Activated CD4-positive, CD25-positive, alpha-beta regulatory T cell treated with anti-CD3 and anti-CD28 coated beads, Interleukin-2, amount 50 U/mL, for 16 hours (primary cell): Measurements from ENCODE around the gene FOXO3.
"Not testable (repeated sequence)": the region's sequence is repeated elsewhere in the genome, so short reads cannot be mapped to it uniquely, and the experiment has no call there.

Source experiments
- DNase-seq: peaks from one replicate; pipeline ENCODE4 v3.0.0-alpha.2; 2020; ENCODE audit warnings: low read depth, low spot score

FOXO3 gene

DNA sequence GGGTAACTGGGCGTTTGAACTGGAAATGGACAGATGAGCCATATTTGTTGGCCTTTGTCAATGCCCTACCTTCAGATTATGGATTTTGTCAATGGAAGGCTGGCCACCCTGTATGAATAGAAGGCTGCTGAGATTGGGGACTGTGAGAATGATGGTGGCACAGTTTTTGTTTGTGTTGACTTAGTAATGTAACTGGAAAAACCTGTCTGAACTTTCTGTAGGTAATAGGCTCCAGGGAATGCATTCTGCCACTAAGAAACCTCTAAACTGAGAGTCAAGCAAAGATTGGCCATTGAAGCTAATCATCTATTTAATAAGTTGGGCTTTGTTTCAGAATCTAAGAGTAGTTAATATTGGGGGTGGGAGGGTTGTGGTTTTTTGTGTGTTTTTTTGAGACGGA is 97.5 kb downstream of the FOXO3 start:
- DNase-seq, result no peak

DNA sequence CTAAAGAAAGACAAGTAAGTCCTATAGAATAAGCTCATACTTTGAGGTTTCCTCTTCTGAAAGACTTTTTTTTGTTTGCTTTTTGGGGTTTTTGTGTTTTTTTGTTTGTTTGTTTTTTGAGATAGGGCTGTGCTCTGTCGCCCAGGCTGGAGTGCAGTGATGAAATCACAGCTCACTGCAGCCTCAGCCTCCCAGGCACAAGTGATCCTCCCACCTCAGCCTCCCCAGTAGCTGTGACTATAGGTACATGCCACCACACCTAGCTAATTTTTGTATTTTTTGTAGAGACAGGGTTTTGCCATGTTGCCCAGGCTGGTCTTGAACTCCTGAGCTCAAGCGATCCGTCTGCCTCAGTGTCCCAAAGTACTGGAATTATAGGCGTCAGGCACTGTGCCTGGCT is 98.1 kb downstream of the FOXO3 start:
- not testable (repeated sequence) for DNase-seq

DNA sequence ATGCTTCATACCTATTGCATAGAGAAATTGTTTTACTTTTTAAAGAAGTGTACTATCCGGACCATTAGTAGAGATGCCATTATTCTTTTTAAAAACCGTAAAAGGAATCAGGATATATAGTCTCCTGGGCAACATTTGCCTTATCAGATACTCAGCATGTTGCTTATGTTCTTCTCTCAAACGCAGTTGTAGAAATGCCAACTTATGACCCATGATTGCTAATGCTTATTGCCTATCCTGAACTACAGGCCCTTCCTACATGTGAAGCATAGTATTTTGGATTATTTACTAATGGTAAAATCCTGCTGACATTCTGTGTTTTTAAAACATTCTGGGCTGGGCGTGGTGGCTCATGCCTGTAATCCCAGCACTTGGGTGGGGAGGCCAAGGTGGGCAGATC is 99.5 kb downstream of the FOXO3 start:
- DNase-seq, result no peak

DNA sequence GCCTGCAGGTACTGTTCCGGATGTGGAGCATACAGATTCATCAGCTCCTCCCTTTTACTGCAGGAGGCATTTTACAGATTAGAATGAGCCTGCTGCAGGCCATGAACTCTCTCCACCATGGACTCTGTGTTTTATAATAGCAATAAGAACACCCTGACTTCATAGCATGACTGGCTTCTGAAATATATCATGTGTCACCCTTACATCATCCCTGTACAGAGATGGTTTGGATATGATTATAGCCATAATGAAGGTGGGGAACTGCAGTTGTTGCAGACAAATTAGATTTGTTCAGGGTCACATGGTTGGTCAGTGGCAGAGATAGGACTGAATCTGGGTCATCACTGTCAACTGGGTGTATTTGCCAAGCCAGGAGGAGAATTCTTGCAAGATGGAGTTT is 100.7 kb downstream of the FOXO3 start:
- DNase-seq, result no peak

DNA sequence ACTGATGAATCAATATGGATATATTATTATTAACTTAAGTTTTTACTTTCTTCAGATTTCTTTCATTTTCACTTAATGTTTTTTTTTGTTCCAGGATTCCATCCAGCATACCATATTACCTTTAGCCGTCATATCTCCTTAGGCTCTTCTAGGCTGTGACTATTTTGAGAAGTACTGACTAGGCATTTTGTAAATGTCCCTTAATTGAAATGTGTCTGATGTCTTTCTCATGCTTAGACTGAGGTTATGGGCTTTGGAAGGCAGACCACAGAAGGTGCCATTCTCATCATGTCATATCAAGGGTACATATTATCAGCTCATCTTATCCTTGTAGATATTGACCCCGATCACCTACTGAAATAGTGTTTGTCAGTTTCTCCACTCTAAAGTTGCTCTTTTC is 101.3 kb downstream of the FOXO3 start:
- DNase-seq, result no peak

DNA sequence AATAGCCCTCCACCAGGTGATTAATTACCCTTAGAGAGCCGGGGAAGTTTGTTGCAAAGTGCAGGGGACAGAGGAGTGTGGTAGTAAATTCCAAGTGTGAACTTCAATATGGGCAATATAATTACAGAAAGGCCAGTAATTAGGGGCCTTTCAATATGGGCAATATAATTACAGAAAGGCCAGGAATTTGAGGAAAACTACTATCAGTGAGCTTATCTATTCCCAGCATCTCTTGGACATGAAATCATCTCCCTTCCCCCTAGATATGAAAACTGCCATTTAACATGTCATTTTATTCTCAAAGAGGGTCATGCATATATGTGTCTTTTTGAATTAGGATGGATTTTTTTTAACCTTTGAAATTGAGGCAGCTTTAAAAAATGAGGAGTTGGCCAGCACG is 102.0 kb downstream of the FOXO3 start:
- no peak for DNase-seq

DNA sequence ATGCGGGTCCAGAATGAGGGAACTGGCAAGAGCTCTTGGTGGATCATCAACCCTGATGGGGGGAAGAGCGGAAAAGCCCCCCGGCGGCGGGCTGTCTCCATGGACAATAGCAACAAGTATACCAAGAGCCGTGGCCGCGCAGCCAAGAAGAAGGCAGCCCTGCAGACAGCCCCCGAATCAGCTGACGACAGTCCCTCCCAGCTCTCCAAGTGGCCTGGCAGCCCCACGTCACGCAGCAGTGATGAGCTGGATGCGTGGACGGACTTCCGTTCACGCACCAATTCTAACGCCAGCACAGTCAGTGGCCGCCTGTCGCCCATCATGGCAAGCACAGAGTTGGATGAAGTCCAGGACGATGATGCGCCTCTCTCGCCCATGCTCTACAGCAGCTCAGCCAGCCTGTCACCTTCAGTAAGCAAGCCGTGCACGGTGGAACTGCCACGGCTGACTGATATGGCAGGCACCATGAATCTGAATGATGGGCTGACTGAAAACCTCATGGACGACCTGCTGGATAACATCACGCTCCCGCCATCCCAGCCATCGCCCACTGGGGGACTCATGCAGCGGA is 102.9 kb downstream of the FOXO3 start:
- DNase-seq, result not testable (repeated sequence)

DNA sequence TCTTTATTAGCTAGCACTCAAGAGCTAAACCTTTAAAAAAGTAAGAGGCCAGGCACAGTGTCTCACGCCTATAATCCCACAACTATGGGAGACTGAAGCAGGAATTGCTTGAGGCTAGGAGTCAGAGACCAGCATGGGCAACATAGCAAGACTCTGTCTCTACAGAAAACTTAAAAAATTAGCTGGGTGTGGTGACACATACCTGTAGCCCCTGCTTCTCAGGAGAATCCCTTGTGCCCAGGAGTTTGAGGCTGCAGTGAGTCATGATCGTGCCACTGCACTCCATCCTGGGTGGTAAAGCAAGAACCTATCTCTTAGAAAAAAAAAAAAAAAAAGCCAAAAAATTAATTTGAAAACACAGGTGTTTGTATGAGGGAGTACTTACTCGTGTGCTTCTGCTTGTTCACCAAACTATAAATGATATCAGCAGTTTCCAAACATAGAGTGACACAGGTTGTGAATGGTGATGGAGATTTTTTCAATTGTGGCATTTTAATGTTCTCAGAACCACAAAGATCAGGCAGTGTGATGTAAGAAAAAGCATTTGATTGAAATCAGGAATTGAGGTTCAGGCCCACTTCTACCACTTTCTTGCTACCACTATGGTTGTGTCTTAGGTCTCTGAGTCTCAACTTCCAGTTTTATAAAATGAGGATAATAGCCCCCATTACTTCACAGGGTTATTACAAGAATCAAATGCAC is 104.9 kb downstream of the FOXO3 start:
- no peak for DNase-seq

DNA sequence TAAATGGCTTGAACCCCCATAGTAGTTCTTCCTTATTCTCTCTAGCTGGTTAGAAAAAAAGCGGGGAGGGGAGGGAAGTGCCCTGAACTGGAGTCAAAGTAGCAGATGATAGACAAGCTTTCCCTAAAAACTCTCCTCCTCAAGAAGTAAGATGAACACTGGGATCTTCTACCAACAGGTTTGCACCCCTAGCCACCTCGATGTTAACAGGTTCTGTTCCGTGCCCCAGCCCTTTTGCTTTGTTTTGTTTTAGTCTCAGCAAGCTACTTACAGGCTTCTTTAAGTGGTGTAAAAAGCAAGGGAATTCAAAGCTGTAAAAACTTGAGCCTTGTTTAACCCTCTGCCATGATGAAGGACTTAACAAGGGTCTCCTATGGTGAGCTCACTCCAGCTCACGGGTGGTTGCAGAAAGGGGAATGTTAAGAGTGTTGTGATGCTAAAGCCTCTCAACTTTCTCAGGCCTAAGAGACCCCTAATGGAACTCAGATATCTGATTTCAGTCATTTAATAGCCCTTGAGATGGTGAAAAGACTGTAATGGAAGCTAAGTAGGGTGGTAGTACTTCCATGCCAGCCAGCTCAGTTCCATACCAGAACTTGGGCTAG is 106.0 kb downstream of the FOXO3 start:
- DNase-seq, result no peak

DNA sequence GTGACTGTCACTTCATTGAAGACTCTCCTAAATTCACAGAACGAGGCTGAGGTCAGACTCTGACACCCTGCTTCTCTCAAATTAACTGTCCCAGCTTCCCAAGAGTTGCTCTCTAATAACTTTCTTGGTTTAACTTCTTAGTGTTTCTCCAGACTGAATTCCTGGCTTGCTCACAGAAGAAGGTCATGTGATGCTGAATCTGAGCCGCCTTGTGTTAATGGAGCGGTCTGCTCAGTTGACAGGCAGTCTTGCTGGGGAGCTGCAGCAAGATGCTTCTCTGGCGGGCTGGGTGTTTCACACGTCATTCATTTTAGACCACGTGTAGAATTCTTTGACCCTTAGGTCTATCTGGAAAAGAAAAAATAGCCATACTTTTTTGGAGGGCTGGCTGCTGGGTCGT is 107.3 kb downstream of the FOXO3 start:
- DNase-seq, result no peak

DNA sequence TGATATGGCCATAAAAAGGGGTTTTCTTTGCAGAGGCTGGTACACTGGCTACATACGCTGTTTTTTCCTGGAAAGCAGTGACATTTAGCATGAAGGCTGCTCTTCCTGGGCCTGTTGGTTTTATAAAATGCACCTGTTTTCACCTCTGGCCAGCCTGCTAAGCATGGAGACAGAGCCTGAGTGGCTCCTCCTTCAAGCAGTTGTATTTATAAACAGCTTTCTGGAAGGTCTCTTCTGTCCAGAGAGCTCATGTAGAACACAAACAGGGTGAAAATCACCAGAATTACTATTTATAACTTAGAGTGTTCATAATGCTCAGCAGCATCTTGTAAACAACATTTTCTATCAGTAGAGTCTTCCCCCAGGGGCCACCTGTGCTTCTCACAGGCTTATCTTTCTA is 109.0 kb downstream of the FOXO3 start:
- no peak for DNase-seq

DNA sequence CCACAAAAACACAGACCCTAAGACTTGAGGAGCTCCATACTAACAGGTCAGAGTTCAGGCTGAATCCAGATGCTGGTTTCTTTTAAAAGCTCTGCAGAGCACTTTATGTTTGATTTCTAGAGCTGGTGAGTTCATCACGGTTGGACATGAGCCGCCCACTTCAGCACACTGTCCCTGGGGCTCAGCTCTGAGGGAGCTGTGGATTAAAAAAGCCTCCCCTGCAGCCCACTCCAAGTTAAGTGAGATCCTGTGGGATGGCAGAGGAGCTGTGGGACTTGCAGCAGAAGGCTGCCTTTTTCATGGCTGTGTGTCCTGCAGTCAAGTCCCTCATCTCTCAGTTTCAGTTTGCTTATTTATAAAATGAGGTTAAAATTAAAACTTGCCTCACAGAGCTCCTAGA is 110.5 kb downstream of the FOXO3 start:
- no peak for DNase-seq

DNA sequence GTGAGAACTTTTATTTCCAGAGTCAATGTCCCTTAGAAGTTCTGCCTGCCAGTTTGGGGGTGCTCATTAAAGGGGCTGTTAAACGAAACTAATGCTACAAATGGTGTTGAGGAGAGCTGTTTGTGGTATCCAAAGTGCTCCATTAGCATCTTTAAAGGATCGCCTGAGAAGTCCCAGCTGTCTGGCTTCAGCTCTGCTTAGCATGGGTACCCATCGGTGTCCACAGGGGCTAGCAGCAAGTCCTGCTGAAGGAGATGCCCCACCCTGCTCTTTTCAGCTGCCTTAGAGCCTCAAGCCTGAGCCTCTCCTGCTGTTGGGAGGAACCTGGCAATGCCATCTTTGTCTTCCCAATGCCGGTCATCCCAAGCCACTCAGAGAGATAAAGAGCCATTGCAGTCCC is 111.1 kb downstream of the FOXO3 start:
- no peak for DNase-seq

DNA sequence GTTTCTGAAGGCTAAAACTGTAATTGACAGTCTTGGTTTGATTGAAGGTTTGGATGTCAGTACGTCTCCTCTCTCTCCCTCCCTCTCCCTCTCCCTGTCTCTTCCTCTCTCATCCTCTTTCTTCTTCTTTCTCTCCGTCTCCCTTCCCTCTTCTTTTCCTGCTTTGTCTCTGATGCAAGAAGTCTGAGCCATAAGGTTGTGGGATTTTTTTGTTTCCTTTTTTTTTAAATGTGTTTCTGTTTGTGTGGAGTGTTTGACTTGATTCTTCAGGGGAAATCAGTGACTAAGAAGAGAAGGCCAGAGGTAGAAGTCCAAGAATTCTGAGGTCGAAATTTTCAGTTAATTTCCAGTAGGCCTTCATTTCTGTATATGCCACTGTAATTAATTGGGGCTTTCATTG is 111.9 kb downstream of the FOXO3 start:
- DNase-seq, result no peak

DNA sequence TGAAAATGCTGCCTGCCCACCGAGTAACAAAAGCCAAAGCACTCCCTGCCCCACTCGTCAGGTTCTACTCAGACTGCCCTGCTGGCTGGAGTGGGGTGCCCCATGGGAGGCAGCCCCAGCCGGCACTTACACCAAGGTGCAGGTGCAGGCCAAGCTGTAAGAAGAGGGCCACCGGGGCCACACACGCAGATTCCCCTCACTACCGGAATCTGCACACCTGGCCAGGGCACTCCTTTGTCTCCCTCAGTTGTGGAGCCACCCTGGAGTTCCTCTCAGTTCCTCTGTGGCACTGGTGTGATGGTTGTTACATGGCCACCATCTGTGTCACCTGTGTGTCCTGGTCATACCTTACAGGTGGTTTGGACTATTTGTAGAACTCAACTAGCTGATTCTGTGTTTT is 112.4 kb downstream of the FOXO3 start:
- DNase-seq, result no peak

DNA sequence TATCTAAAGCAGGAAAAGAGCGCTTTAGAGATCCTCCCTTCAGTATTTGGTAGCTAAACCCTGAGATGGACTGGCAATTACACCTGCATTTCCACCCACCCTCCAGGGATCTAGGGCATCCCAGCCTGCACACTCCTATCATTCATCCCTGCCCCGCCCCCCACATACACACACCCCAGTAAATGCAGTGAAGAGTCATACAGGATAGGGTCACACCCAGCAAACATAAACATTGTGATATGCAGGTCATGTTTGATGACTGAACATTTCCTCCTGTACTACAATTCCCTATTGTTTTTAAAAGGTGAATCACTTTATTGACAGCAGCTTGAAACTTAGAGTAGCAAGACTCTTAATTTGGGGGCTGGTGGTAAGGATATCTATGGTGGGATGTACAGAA is 112.9 kb downstream of the FOXO3 start:
- DNase-seq, result no peak

DNA sequence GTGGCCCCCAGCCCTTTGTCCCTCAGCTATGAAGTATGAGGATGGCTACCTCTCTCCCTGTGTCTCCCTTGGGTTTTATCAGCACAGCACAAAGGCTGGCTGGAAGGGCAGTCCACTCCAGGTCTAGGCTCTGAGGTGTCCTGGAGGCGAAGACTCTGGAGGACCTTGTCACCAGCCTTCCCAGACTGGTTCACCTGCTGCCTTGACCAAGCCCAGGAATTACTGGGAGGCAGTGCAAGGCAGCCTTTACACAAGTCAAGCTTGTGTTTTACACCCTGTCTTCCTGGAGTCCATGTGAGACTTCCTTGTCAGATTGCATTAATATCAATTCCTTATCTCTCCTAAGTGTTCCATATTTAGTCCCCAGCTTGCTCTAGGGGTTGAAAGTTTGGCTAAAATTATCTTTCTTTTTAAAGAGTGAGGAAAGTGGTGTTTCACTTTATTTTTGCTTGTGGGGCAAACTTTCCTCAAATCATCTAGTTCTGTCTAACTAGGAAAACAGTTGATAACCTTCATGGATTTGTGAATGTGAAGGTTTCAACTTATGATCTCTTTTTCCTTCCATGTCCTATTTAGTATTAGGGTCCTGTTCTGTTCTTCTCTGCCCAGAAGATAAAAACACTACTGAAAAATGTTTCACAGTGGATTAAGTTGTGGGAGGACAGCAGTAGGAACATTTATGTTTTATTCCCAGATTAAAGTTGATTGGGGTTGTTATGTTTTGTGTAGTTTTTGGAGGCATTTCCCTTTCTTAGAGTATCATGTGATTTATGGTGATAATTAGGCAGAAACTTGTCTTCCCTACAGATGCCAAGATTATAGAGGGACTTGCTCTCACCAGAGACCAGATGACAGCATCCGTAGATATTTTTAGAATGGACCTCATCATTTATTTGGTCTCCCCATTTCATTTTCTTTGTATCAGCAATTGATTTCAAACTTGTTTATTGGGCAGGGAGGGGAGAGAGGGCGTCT is 114.8 kb downstream of the FOXO3 start:
- no peak for DNase-seq

DNA sequence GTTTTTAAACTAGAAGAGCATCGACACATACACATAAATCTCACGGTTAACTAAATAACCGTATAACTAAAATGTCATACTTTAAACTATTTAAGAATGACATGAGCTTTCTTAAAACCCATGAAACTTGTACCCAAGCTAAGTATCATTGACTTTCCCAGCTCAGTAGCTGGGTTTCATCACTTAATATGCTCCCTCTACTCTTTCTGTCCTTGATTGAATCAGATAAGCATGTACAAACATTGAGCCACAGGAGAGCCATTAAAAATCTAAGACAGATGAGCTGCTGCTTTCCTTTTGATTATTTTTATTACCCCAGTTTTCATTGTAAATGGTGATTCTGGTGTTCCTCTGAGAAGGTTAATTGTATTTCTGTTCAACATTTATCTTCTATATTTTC is 115.8 kb downstream of the FOXO3 start:
- DNase-seq, result no peak

DNA sequence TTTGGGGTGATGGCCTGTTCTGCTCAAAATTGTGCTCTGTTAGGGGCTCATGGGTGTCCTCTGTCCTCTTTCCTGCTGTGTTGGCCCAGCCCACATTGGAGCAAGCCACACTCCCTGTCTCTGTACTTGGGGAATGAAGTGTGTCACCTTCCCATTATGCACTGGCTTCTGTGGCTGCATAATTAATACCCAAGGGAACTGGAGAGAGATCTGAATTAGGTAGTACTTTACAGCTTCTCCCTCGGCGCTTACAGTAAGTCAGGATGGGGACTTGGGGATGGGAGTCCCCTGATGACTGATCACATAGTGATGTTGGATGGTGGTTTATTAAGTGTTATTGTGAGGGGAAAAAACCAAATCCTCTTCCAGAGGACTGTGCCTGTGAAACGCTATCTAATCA is 116.6 kb downstream of the FOXO3 start:
- no peak for DNase-seq

DNA sequence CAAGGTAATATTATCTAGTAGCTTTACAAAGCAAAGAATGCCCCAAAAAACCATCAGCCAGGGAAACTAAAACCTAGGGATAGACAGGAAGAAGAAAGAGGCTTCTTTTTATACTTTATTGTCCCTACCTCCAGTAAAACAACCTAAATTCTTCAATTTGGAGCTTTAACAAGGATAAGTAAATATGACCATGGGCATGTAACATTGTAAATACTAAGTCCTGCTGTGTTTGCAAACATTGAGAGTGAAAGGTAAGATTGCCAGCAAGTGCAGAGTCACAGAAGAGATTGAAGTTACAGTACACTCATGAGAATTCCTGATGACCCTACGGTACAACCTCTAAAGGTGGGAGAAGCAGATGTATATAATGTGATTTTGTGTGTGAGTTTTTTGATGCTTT is 117.2 kb downstream of the FOXO3 start:
- DNase-seq, result no peak

DNA sequence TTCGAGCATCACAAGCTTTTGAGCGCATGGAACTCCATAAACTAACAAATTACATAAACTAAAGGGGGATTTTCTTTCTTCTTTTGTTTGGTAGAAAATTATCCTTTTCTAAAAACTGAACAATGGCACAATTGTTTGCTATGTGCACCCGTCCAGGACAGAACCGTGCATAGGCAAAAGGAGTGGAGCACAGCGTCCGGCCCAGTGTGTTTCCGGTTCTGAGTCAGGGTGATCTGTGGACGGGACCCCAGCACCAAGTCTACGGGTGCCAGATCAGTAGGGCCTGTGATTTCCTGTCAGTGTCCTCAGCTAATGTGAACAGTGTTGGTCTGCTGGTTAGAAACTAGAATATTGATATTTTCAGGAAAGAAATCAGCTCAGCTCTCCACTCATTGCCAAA is 119.6 kb downstream of the FOXO3 start:
- not testable (repeated sequence) for DNase-seq

DNA sequence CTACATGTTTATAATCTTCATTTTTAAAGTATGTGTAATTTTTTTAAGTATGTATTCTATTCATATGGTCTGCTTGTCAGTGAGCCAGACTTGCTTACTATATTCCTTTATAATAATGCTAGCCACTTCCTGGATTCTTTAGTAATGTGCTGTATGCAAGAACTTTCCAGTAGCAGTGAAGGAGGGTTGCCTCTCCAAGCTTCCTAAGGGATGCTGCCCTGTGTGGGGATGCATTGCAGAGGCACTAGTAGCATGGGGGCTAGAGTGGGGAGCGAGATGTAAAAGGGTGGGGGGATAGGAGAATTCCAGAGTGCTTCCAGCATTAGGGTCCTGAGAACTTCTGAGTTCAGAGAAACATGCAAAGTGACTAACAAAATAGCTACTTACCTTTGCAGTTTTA is 121.0 kb downstream of the FOXO3 start:
- not testable (repeated sequence) for DNase-seq
